Spleen (tissue), 7 donors: ENCODE results near the gene BOD1L1.

Experiments used
- POLR2A ChIP-seq, 3 donors: fragments of 450-650 bp; IDR thresholded peaks; one replicate each; pipeline ENCODE4 v1.5.1; 2017; ENCODE audit warnings: antibody characterized with exemption in 3 of 3, mild to moderate bottlenecking in 1 of 3
- TF ChIP-seq, protein P1 (sequence below), 11 experiments: fragments of 200-600 bp in 7 of 11; fragments of 450-650 bp in 4 of 11; sonication (generic) in 4 of 11; IDR thresholded peaks in 8 of 11; conservative IDR thresholded peaks in 3 of 11; 1 replicate in 7 of 11; 2 replicates in 4 of 11; pipeline versions ENCODE4 v1.4.0 to v1.8.0; 2016 to 2021; ENCODE audit warnings: antibody characterized with exemption in 11 of 11, inconsistent platforms in 4 of 11, mild to moderate bottlenecking in 1 of 11
- donor health status: DM: no; HTN: no; CAD: no; lungs with moderate emphysema.
- donor health status: DM: no; HTN: no; CAD: no.
- donor health status: DM: no; HTN: no; CAD: no.

DNA sequence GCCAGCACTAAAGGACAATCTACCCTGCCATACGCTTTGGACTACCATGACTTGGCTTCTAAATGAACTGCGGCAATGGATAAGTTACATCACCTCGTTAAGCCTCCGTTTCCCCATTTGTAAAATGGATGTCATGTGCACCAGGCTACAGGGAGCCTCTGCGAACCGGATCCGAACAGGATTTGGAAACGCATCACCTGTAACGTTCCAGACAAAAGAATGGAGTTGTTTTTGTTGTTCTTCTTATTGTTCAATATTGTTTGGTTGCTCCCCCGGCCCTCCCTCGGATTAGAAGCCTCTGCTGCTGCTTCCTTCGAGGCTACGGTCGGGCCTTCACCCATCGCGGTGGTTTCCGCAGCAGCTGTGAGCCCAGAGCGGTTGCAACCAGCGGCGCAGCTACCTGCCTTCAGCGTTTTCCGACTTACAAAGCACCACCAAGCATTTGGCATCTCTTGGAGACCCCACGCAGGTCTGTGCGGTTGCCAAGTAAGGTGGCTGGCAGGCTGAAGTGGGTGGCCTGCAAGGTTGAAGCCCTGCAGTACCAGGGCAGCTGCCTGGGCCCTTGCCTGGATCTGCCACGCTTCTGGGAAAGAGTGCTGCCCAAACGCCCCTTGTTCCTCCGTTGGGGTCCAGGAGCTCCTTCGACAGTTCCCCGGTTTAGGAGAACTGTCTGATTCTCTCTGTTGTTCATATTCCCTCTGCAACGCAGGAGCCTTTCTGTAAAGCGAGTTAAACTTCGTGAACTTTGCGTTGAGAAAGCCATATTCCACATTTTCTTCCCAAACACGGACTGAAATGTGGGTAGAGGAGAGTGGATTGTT lies 90.3 kb downstream of the BOD1L1 start:
- no peak for TF ChIP-seq POLR2A (IDR thresholded peaks at IDR 0.05)
- TF ChIP-seq, protein P1, sequence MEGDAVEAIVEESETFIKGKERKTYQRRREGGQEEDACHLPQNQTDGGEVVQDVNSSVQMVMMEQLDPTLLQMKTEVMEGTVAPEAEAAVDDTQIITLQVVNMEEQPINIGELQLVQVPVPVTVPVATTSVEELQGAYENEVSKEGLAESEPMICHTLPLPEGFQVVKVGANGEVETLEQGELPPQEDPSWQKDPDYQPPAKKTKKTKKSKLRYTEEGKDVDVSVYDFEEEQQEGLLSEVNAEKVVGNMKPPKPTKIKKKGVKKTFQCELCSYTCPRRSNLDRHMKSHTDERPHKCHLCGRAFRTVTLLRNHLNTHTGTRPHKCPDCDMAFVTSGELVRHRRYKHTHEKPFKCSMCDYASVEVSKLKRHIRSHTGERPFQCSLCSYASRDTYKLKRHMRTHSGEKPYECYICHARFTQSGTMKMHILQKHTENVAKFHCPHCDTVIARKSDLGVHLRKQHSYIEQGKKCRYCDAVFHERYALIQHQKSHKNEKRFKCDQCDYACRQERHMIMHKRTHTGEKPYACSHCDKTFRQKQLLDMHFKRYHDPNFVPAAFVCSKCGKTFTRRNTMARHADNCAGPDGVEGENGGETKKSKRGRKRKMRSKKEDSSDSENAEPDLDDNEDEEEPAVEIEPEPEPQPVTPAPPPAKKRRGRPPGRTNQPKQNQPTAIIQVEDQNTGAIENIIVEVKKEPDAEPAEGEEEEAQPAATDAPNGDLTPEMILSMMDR (IDR thresholded peaks at IDR 0.05 in 8 of 11, conservative IDR thresholded peaks at IDR 0.05 in 3 of 11): no peak
